HL-60/S4 treated with retinoic acid at 250 ng/mL for 4 days and 3 days (cell line): Measurements from ENCODE around the gene SP6.

Experiments
- in situ Hi-C: fragments of 300-500 bp; cut with MboI; formaldehyde crosslinking; loops from 2 replicates; pipeline ENCODE4 v1.7.0; 2022; ENCODE audit warnings: low sequenced_read_pairs

SP6 gene

GRCh38 chr17:47839071-47839470 lies 11.9 kb downstream of the SP6 start:
- in situ Hi-C loops: no loop called here

GRCh38 chr17:47838636-47839035 lies 12.3 kb downstream of the SP6 start:
- in situ Hi-C loops: no loop called here

- in situ Hi-C loops: no loop called here
Observed at GRCh38 chr17:47837401-47838039, 13.4 kb downstream of the SP6 start.

GRCh38 chr17:47836601-47837000 lies 14.4 kb downstream of the SP6 start:
- in situ Hi-C loops: no loop called here

- in situ Hi-C loops: no loop called here
Observed at GRCh38 chr17:47834756-47835155, 16.2 kb downstream of the SP6 start.

GRCh38 chr17:47831934-47832327 lies 19.0 kb downstream of the SP6 start:
- in situ Hi-C loops: no loop called here

- in situ Hi-C loops: no loop called here
Observed at GRCh38 chr17:47831003-47831933, 19.7 kb downstream of the SP6 start, which contains the start of the genes LRRC46 and MRPL10. TSS of gene LRRC46 (plus strand) at chr17:47831670. CDS start at chr17:47831990, 320 bp downstream. TSS of gene MRPL10 (minus strand) at chr17:47831541. CDS start at chr17:47831511, 30 bp downstream.

- in situ Hi-C loops: no loop called here
Observed at GRCh38 chr17:47830396-47831002, 20.5 kb downstream of the SP6 start.

GRCh38 chr17:47829870-47830269 lies 21.1 kb downstream of the SP6 start:
- in situ Hi-C loops: no loop called here

GRCh38 chr17:47823519-47823918 lies 27.4 kb downstream of the SP6 start:
- in situ Hi-C loops: no loop called here

- in situ Hi-C loops: no loop called here
Observed at GRCh38 chr17:47822785-47823184, 28.2 kb downstream of the SP6 start.

GRCh38 chr17:47821424-47822391 lies 29.3 kb downstream of the SP6 start, which contains the start of gene OSBPL7:
TSS of gene OSBPL7 (minus strand) at chr17:47821794. CDS start at chr17:47820278, 1,516 bp downstream.
- in situ Hi-C loops: no loop called here

GRCh38 chr17:47821031-47821423 lies 29.9 kb downstream of the SP6 start:
- in situ Hi-C loops: no loop called here

GRCh38 chr17:47820033-47820789 lies 30.8 kb downstream of the SP6 start:
- in situ Hi-C loops: no loop called here

- in situ Hi-C loops: no loop called here
Observed at GRCh38 chr17:47819475-47819874, 31.5 kb downstream of the SP6 start.

GRCh38 chr17:47818002-47818695 lies 32.8 kb downstream of the SP6 start:
- in situ Hi-C loops: no loop called here

GRCh38 chr17:47816947-47817346 lies 34.0 kb downstream of the SP6 start:
- in situ Hi-C loops: no loop called here

GRCh38 chr17:47816111-47816735 lies 34.7 kb downstream of the SP6 start:
- in situ Hi-C loops: no loop called here
